Measurements from ENCODE around the gene ZNF277.

- TF ChIP-seq, protein P1, sequence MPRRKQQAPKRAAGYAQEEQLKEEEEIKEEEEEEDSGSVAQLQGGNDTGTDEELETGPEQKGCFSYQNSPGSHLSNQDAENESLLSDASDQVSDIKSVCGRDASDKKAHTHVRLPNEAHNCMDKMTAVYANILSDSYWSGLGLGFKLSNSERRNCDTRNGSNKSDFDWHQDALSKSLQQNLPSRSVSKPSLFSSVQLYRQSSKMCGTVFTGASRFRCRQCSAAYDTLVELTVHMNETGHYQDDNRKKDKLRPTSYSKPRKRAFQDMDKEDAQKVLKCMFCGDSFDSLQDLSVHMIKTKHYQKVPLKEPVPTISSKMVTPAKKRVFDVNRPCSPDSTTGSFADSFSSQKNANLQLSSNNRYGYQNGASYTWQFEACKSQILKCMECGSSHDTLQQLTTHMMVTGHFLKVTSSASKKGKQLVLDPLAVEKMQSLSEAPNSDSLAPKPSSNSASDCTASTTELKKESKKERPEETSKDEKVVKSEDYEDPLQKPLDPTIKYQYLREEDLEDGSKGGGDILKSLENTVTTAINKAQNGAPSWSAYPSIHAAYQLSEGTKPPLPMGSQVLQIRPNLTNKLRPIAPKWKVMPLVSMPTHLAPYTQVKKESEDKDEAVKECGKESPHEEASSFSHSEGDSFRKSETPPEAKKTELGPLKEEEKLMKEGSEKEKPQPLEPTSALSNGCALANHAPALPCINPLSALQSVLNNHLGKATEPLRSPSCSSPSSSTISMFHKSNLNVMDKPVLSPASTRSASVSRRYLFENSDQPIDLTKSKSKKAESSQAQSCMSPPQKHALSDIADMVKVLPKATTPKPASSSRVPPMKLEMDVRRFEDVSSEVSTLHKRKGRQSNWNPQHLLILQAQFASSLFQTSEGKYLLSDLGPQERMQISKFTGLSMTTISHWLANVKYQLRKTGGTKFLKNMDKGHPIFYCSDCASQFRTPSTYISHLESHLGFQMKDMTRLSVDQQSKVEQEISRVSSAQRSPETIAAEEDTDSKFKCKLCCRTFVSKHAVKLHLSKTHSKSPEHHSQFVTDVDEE (CRISPR knock-in tag; IDR thresholded peaks at IDR 0.05), result no peak
- TF ChIP-seq OSR1 (CRISPR knock-in tag; IDR thresholded peaks at IDR 0.05) (no peak), PATZ1 (CRISPR knock-in tag; IDR thresholded peaks at IDR 0.05; ENCODE audit: borderline replicate concordance) (no peak), ZC3H10 (CRISPR knock-in tag; IDR thresholded peaks at IDR 0.05) (no peak), ZFP30 (CRISPR knock-in tag; IDR thresholded peaks at IDR 0.05) (no peak), SNAI2 (CRISPR knock-in tag; IDR thresholded peaks at IDR 0.05) (no peak)
These were observed 39.3 kb upstream of the ZNF277 start for GRCh38 chr7:112167147-112167546.

Data from SK-N-SH treated with all-trans-retinoic acid at 6 μM for 48 hours (cell line).